ENCODE measurements around the gene SERPINA6.

DNA sequence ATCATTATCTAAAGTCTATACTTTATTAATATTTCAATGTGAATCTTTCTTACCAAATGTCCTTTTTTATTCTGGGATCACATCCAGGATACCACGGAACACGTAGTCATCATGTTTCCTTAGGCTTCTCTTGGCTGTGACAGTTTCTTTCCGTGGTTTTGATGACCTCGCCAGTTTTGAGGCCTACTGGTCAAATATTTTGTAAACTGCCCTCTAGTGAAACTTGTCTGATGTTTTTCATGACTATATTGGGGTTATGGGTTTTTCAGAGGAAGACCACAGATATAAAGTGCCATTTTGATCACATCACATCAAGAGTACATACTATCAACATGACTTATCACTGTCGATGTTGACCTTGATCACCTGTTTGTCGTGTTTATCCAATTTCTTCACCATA, 14.1 kb upstream of the SERPINA6 start:
- TF ChIP-seq, protein P1, sequence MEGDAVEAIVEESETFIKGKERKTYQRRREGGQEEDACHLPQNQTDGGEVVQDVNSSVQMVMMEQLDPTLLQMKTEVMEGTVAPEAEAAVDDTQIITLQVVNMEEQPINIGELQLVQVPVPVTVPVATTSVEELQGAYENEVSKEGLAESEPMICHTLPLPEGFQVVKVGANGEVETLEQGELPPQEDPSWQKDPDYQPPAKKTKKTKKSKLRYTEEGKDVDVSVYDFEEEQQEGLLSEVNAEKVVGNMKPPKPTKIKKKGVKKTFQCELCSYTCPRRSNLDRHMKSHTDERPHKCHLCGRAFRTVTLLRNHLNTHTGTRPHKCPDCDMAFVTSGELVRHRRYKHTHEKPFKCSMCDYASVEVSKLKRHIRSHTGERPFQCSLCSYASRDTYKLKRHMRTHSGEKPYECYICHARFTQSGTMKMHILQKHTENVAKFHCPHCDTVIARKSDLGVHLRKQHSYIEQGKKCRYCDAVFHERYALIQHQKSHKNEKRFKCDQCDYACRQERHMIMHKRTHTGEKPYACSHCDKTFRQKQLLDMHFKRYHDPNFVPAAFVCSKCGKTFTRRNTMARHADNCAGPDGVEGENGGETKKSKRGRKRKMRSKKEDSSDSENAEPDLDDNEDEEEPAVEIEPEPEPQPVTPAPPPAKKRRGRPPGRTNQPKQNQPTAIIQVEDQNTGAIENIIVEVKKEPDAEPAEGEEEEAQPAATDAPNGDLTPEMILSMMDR (IDR thresholded peaks at IDR 0.05) = no peak
- no peak for TF ChIP-seq POLR2A (IDR thresholded peaks at IDR 0.05; ENCODE audit: low read depth)
- no peak for TF ChIP-seq EP300 (IDR thresholded peaks at IDR 0.05)
- TF ChIP-seq POLR2AphosphoS5 (IDR thresholded peaks at IDR 0.05) = no peak
